Endothelial cell (in vitro differentiated cells): ENCODE measurements around the gene RBM3. TPM values are rescaled to one million over a fixed set of nuclear protein-coding genes. Genes with fewer than 3 reads are reported as not detected.

Source experiments
- DNase-seq: peaks from one replicate; pipeline ENCODE4 v3.0.0; 2021; ENCODE audit warnings: low spot score
- H3K27ac Mint-ChIP-seq: one replicate; pipeline ENCODE4 v1.8.0; 2021; ENCODE audit warnings: mixed read lengths, inconsistent platforms; ENCODE audit not compliant: unreplicated experiment
- H3K27me3 Mint-ChIP-seq: one replicate; pipeline ENCODE4 v1.8.0; 2021; ENCODE audit warnings: mild to moderate bottlenecking, moderate library complexity, mixed read lengths, inconsistent platforms; ENCODE audit not compliant: unreplicated experiment
- H3K36me3 Mint-ChIP-seq: one replicate; pipeline ENCODE4 v1.8.0; 2021; ENCODE audit warnings: mild to moderate bottlenecking, low read depth, mixed read lengths, inconsistent platforms; ENCODE audit not compliant: unreplicated experiment
- H3K4me1 Mint-ChIP-seq: one replicate; pipeline ENCODE4 v1.8.0; 2021; ENCODE audit warnings: mild to moderate bottlenecking, mixed read lengths, inconsistent platforms; ENCODE audit not compliant: unreplicated experiment
- H3K4me3 Mint-ChIP-seq: one replicate; pipeline ENCODE4 v1.8.0; 2021; ENCODE audit warnings: mild to moderate bottlenecking, mixed read lengths, inconsistent platforms; ENCODE audit not compliant: unreplicated experiment
- H3K9me3 Mint-ChIP-seq: one replicate; pipeline ENCODE4 v1.8.0; 2021; ENCODE audit warnings: mixed read lengths, inconsistent platforms; ENCODE audit not compliant: unreplicated experiment
- total RNA-seq: library from RNA; stranded (reverse); fragmentation: NEBNext Ultra II Directional; extraction: Animal tissue kit (Norgen Biotek cat#: 25700); gene quantifications from one replicate; pipeline ENCODE4 v1.2.1, GENCODE V29; 2021; ENCODE audit not compliant: unreplicated experiment
- TF ChIP-seq, protein P1 (sequence below): fragments of 200-600 bp; sonication (generic); IDR thresholded peaks from one replicate; pipeline ENCODE4 v1.5.0; 2021; ENCODE audit warnings: antibody characterized with exemption; ENCODE audit not compliant: unreplicated experiment

The RBM3 gene
- total RNA-seq, 1 donor from 2014 or later = 252 TPM

DNA sequence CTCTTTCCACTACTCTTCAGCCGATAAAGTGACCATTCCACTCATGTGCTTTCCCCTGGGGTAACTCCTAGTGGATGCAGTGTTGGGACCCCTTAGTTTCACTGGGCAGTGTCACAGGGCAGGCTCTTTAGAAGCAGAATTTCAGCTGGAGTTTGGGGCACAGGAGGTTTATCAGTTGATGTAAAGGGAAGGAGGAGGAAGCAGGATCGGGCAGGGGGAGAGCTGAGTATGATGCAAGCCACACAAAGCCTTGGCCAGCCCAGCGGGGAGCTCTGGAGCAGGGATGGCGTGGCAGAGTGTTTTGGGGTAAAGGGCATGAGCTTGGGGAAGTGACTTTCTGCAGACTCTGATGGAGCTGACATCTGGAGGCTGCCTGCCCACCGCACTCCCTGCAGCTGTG, 42.3 kb downstream of the RBM3 start:
- Mint-ChIP-seq H3K4me1 (peaks cover 7% of the 10 kb centered on the region), H3K4me3 (no peak overlapping the region), H3K27me3 (no peaks in the 10 kb centered on the region), H3K36me3 (no peaks in the 10 kb centered on the region), H3K27ac (no peak overlapping the region), H3K9me3 (no peaks in the 10 kb centered on the region)
- TF ChIP-seq, protein P1, sequence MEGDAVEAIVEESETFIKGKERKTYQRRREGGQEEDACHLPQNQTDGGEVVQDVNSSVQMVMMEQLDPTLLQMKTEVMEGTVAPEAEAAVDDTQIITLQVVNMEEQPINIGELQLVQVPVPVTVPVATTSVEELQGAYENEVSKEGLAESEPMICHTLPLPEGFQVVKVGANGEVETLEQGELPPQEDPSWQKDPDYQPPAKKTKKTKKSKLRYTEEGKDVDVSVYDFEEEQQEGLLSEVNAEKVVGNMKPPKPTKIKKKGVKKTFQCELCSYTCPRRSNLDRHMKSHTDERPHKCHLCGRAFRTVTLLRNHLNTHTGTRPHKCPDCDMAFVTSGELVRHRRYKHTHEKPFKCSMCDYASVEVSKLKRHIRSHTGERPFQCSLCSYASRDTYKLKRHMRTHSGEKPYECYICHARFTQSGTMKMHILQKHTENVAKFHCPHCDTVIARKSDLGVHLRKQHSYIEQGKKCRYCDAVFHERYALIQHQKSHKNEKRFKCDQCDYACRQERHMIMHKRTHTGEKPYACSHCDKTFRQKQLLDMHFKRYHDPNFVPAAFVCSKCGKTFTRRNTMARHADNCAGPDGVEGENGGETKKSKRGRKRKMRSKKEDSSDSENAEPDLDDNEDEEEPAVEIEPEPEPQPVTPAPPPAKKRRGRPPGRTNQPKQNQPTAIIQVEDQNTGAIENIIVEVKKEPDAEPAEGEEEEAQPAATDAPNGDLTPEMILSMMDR = no peak
- no peak for DNase-seq

DNA sequence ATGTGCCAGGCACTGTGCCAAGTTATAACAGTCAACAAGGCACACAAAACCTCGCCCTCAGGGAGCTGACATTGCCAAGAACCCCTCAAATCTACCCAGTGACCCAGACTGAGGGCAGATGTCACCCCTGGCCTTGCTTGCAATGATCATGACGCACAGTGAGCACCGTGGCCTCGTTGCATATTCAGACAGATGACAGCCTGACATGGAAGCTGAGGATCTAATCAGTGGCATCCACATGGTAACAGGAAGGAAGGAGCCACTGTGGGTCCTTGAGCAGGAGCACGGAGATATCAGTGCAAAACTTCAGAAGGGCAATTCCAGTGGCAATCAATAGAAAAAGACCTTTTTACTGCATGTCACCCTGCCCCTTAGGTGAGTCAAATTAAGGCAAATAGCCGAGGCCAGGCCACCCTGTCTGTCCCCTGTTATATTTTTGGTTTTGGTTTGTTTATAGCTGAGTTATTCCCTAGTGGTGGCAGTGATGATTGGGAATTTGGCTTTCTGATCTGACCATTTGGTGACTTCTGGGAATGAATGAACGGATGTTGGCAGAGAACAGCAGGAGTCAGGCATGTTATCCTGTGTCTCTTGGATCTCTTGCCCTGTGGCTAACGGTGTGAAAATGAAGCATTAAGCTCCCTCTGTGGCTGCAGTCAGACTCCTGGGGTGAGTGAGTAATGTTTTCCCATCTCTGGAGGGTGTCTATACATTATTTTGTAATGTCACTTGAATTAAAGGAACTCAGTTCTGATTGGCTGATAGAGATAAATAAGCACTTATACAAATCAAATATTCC, 43.5 kb downstream of the RBM3 start:
- H3K27ac Mint-ChIP-seq = peak overlapping the region; percentile 81
- H3K4me1 Mint-ChIP-seq = peaks cover 7% of the 10 kb centered on the region
- H3K4me3 Mint-ChIP-seq = no peak overlapping the region
- H3K27me3 Mint-ChIP-seq = no peaks in the 10 kb centered on the region
- DNase-seq = no peak
- H3K9me3 Mint-ChIP-seq = no peaks in the 10 kb centered on the region
- TF ChIP-seq, protein P1 = no peak
- H3K36me3 Mint-ChIP-seq = no peaks in the 10 kb centered on the region

DNA sequence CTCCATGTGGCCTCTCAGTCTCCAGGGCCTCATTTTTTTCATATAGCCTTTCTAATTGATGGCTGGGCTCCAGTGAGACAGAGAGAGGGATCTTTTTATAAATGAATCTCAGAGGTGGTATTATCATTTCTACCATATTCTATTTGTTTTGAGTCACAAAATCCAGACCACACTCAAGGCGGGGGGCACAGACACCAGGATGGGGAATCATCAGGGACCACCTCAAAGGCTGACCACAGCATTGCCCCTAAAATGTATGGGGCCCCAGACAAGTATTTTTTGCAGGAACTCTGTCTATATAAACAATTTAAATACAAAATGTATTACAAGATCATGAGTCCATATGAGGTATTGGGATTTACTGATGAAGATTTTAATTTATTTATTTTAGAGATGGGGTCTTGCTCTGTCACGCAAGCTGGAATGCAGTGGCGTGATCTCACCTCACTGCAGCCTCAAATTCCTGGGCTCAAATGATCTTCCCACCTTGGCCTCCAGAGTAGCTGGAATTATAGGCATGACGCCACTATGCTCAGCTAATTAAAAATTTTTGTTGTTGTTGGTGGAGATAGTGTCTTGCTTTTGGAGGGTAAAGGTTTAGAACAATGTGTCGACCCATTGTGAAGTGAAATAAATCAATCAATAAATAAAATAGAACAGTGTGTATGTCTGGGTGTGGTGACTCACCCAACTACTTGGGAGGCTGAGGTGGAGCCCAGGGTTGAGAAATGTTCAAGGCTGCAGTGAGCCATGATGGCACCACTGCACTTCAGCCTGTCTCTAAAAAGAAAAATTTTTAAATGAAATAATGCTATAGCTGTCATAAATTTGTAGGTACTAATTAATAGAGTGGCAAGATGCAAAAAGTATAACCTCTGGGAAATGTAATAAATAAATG, 52.4 kb downstream of the RBM3 start:
- no peaks in the 10 kb centered on the region for H3K27me3 Mint-ChIP-seq
- no peaks in the 10 kb centered on the region for H3K9me3 Mint-ChIP-seq
- TF ChIP-seq, protein P1 = no peak
- no peak for DNase-seq
- H3K27ac Mint-ChIP-seq = no peak overlapping the region
- H3K4me1 Mint-ChIP-seq = no peaks in the 10 kb centered on the region
- no peak overlapping the region for H3K4me3 Mint-ChIP-seq
- no peaks in the 10 kb centered on the region for H3K36me3 Mint-ChIP-seq

Other genes starting within 250 kb of the RBM3 start
- not detected for gene SSX3, start 217.8 kb upstream of the RBM3 start, total RNA-seq
- gene SSX4, start 190.9 kb upstream of the RBM3 start, total RNA-seq = not detected
- not detected for gene SSX4B, start 162.5 kb upstream of the RBM3 start, total RNA-seq
- 21.7 TPM for gene SLC38A5, start 104.2 kb upstream of the RBM3 start, total RNA-seq
- 38.4 TPM for gene FTSJ1, start 98.3 kb upstream of the RBM3 start, total RNA-seq
- gene PORCN, start 65.5 kb upstream of the RBM3 start, total RNA-seq = 9.4 TPM
- gene EBP, start 52.7 kb upstream of the RBM3 start, total RNA-seq = 66.0 TPM
- gene TBC1D25, start 34.8 kb upstream of the RBM3 start, total RNA-seq = 12.5 TPM
- 73.8 TPM for gene WDR13, start 23.0 kb downstream of the RBM3 start, total RNA-seq
- 2.7 TPM for gene WAS, start 109.3 kb downstream of the RBM3 start, total RNA-seq
- gene SUV39H1, start 122.2 kb downstream of the RBM3 start, total RNA-seq = 6.8 TPM
- not detected for gene GLOD5, start 187.3 kb downstream of the RBM3 start, total RNA-seq
- not detected for gene GATA1, start 212.1 kb downstream of the RBM3 start, total RNA-seq
- 122 TPM for gene HDAC6, start 227.6 kb downstream of the RBM3 start, total RNA-seq